Ishikawa (cell line): ENCODE measurements around the gene ADGRD2.

Experiments
- CEBPB ChIP-seq: IDR thresholded peaks from 2 replicates; pipeline ENCODE4 v1.6.1; 2012
- CREB1 ChIP-seq: IDR thresholded peaks from 2 replicates; pipeline ENCODE4 v1.6.1; 2012; ENCODE audit warnings: low read depth
- EGR1 ChIP-seq: IDR thresholded peaks from 2 replicates; pipeline ENCODE4 v1.6.1; 2012
- EP300 ChIP-seq: IDR thresholded peaks from 2 replicates; pipeline ENCODE4 v1.6.1; 2012; ENCODE audit warnings: borderline replicate concordance
- FOXM1 ChIP-seq: IDR thresholded peaks from 2 replicates; pipeline ENCODE4 v1.6.1; 2012; ENCODE audit warnings: low read depth, borderline replicate concordance
- NFIC ChIP-seq: IDR thresholded peaks from 2 replicates; pipeline ENCODE4 v1.6.1; 2012
- RAD21 ChIP-seq: IDR thresholded peaks from 2 replicates; pipeline ENCODE4 v1.6.1; 2012; ENCODE audit warnings: low read depth
- TAF1 ChIP-seq: IDR thresholded peaks from 2 replicates; pipeline ENCODE4 v1.6.1; 2012; ENCODE audit warnings: low read depth, mild to moderate bottlenecking
- TCF12 ChIP-seq: IDR thresholded peaks from 2 replicates; pipeline ENCODE4 v1.6.1; 2012; ENCODE audit warnings: low read depth
- TEAD4 ChIP-seq: IDR thresholded peaks from 2 replicates; pipeline ENCODE4 v1.6.1; 2012
- YY1 ChIP-seq: IDR thresholded peaks from 2 replicates; pipeline ENCODE4 v1.6.1; 2012; ENCODE audit warnings: low read depth
- ZBTB7A ChIP-seq: IDR thresholded peaks from 2 replicates; pipeline ENCODE4 v1.6.1; 2012; ENCODE audit warnings: low read depth
- TF ChIP-seq, protein P1 (sequence below): IDR thresholded peaks from 2 replicates; pipeline ENCODE4 v1.6.1; 2012; ENCODE audit warnings: low read depth, mild to moderate bottlenecking
- TF ChIP-seq, protein P2 (sequence below): IDR thresholded peaks from 2 replicates; pipeline ENCODE4 v1.6.1; 2012
- TF ChIP-seq, protein P3 (sequence below): IDR thresholded peaks from 2 replicates; pipeline ENCODE4 v1.6.1; 2012

Gene ADGRD2

DNA sequence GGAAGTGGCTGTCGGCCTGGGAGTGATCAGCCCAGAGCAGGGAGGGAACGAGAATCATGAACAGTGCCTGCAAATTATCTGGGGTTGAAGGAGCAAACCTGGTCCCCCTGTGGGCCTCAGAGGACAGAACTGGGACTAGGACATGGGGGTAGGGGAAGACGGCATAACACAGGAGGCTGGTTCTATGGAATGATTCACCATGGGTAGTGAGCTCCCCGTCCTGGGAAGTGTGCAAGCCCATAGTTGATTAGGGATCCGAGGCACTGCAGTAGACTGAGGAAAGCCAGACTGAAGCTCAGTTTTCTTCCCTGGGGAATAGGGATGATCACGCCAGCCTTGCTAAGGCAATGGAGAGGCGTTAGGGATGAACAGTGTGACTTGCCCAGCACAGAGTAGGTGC, 5.6 kb downstream of the ADGRD2 start:
- TF ChIP-seq FOXM1 (no peak), TAF1 (no peak), TCF12 (no peak), CEBPB (no peak), ZBTB7A (no peak)
- TF ChIP-seq, protein P1, sequence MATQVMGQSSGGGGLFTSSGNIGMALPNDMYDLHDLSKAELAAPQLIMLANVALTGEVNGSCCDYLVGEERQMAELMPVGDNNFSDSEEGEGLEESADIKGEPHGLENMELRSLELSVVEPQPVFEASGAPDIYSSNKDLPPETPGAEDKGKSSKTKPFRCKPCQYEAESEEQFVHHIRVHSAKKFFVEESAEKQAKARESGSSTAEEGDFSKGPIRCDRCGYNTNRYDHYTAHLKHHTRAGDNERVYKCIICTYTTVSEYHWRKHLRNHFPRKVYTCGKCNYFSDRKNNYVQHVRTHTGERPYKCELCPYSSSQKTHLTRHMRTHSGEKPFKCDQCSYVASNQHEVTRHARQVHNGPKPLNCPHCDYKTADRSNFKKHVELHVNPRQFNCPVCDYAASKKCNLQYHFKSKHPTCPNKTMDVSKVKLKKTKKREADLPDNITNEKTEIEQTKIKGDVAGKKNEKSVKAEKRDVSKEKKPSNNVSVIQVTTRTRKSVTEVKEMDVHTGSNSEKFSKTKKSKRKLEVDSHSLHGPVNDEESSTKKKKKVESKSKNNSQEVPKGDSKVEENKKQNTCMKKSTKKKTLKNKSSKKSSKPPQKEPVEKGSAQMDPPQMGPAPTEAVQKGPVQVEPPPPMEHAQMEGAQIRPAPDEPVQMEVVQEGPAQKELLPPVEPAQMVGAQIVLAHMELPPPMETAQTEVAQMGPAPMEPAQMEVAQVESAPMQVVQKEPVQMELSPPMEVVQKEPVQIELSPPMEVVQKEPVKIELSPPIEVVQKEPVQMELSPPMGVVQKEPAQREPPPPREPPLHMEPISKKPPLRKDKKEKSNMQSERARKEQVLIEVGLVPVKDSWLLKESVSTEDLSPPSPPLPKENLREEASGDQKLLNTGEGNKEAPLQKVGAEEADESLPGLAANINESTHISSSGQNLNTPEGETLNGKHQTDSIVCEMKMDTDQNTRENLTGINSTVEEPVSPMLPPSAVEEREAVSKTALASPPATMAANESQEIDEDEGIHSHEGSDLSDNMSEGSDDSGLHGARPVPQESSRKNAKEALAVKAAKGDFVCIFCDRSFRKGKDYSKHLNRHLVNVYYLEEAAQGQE = no peak
- TF ChIP-seq, protein P2, sequence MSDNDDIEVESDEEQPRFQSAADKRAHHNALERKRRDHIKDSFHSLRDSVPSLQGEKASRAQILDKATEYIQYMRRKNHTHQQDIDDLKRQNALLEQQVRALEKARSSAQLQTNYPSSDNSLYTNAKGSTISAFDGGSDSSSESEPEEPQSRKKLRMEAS = no peak

DNA sequence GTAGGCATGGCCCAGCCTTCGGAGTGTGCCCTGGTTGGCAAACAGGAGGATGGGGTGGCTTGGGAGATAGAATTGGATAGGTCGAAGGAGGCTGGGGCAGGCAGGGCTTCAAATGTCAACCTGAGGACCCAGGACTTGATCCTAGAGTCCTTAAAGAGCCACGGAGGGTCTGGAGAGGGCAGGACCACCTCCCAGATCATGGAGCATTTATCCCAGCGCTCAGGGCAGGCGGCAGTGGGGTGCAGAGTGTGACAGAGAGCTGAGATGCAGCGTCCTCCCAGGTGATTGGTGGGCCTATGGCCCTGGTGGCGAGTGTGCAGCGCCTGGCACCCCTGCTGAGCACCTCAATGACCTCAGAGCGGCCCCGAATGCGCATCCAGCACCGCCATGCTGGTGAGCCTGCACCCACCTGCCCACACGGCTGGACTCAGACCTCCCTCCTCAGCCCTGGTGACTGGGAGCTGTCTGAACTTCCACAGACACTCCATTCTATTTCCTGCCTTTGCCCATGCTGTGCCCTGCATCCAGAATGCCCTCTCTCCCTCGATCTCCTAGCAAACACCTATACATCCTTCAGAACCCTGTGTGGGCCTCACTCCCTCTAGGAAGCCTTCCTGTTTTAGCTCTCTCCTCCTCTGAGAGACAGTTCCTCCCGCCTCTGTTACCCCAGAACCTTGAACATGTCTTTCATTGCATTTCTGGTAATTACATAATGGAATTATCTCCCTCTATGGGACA, 6.3 kb downstream of the ADGRD2 start:
- TF ChIP-seq, protein P3, sequence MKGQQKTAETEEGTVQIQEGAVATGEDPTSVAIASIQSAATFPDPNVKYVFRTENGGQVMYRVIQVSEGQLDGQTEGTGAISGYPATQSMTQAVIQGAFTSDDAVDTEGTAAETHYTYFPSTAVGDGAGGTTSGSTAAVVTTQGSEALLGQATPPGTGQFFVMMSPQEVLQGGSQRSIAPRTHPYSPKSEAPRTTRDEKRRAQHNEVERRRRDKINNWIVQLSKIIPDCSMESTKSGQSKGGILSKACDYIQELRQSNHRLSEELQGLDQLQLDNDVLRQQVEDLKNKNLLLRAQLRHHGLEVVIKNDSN = no peak
- TF ChIP-seq FOXM1 = no peak
- TF ChIP-seq CREB1 = no peak
- TF ChIP-seq CEBPB = no peak
- TF ChIP-seq NFIC = no peak
- TF ChIP-seq TEAD4 = no peak
- no peak for TF ChIP-seq TAF1
- no peak for TF ChIP-seq TCF12
- TF ChIP-seq RAD21 = no peak
- TF ChIP-seq YY1 = no peak
- TF ChIP-seq EGR1 = no peak
- TF ChIP-seq, protein P1 = no peak
- TF ChIP-seq EP300 = no peak
- TF ChIP-seq, protein P2 = no peak
- no peak for TF ChIP-seq ZBTB7A

DNA sequence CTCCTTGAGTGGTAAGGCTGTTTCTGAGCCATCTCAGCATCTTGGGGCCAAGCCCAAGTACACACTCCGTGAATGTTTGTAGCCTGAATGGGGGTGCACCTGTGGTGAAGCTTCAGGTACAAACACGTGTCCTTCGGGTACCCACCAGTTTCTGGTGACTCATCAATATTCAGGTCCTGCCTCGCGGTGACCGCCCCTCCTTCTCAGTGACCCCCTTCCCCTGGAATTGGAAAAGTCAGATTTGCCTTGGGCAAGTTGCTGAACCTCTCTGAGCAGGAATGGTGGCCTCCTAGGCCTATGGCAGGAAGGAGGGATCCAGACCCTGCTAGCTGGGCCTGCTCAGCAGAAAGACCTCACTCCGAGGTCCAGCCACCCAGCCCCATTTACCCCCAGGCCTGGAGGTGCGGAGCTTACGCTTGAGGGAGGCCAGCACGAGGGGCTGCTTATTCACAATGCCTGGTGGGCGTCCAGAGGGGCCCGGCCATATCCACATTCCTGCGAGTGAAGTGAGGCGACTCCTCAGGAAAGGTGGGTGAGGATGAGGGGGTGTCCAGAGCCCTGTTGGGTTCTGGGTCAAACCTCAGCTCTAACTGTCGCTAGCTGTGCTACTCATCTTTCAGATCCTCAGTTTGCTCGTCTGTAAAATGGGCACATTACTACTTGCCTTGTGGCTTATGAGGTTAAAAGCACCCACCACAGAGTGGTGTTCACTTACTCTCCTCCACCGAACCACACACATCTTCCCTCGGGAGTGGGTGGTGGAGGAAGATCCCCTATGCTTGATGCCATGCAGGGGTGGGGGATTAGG, 7.0 kb downstream of the ADGRD2 start:
- TF ChIP-seq YY1 = no peak
- no peak for TF ChIP-seq EGR1
- TF ChIP-seq NFIC = no peak
- no peak for TF ChIP-seq CEBPB
- no peak for TF ChIP-seq CREB1
- TF ChIP-seq TCF12 = no peak
- no peak for TF ChIP-seq EP300

DNA sequence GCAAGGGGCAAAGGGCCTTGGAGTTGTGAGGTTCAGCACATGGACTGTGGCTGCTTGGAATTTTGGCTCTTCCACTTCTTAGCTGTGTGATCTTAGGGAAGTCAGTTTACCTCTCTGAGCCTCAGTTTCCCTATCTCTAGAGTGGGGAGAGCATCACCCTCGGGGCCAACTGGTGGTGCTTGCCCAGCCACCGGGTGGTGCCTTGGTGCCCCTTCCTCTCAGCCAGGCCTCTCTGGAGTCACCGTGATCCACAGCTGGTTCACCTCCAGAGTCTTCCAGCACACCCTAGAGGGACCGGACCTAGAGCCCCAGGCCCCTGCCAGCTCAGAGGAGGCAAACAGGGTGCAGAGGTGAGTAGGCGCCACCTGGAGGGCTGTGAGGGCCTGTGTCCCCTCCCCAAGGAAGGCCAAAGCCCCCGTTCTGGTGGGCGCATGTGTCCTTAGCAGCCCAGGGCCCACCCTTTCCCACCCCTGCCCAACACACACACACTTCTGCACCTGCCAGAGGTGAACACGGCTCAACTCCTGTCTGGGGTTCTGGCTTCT, 7.7 kb downstream of the ADGRD2 start:
- no peak for TF ChIP-seq CEBPB
- TF ChIP-seq EGR1 = no peak
- TF ChIP-seq TCF12 = no peak
- no peak for TF ChIP-seq NFIC
- no peak for TF ChIP-seq FOXM1
- no peak for TF ChIP-seq EP300
- TF ChIP-seq, protein P2 = no peak

DNA sequence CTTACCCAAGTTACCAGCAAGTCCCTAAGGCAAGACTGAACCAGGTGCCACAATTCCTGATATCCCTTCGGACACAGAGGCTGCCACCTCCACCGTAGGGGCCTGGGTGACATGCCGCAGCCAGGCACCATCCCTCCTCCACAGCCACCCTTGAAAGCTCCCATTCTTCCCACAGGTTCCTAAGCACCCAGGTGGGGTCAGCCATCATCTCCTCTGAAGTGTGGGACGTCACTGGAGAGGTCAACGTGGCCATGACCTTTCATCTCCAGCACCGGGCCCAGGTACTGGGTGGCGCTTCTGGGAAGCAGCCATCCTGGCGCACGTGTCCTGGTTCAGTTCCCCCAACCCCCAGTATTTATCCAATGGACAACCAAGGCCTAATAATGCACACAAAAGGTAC, 8.2 kb downstream of the ADGRD2 start:
- TF ChIP-seq RAD21 (no peak), ZBTB7A (no peak), EGR1 (no peak), CREB1 (no peak), CEBPB (no peak), NFIC (no peak), TAF1 (no peak)
- TF ChIP-seq, protein P3 = no peak
